ENCODE measurements around the gene HSPB6.

GRCh38 chr19:35715355-35715809 is 41.4 kb downstream of the HSPB6 start:
- TF ChIP-seq POLR2A (IDR thresholded peaks at IDR 0.05; ENCODE audit: low read length): no peak
- TF ChIP-seq MAZ (IDR thresholded peaks at IDR 0.05; ENCODE audit: borderline replicate concordance, low read depth, low read length): no peak
- TF ChIP-seq BHLHE40 (IDR thresholded peaks at IDR 0.05; ENCODE audit: low read depth, low read length): no peak
- no peak for TF ChIP-seq CHD2 (IDR thresholded peaks at IDR 0.05; ENCODE audit: low read length, partially characterized antibody)
- TF ChIP-seq CTCF (IDR thresholded peaks at IDR 0.05): no peak
- no peak for TF ChIP-seq RAD21 (conservative IDR thresholded peaks at IDR 0.05 in 1 of 2, IDR thresholded peaks at IDR 0.05 in 1 of 2)
- TF ChIP-seq SMC3 (IDR thresholded peaks at IDR 0.05): no peak
- TF ChIP-seq RARB (CRISPR knock-in tag; IDR thresholded peaks at IDR 0.05): no peak
- no peak for TF ChIP-seq HMGXB4 (CRISPR knock-in tag; IDR thresholded peaks at IDR 0.05; ENCODE audit: borderline replicate concordance)
- TF ChIP-seq RFX5 (IDR thresholded peaks at IDR 0.05): no peak
- TF ChIP-seq RCOR1 (IDR thresholded peaks at IDR 0.05; ENCODE audit: low read depth, low read length): no peak
- TF ChIP-seq MAX (IDR thresholded peaks at IDR 0.05): no peak
- TF ChIP-seq HDAC2 (IDR thresholded peaks at IDR 0.05): no peak

Data from A549 (cell line).